Epithelial cell of proximal tubule (primary cell): Measurements from ENCODE around the gene HGS. TPM values are rescaled to one million over a fixed set of nuclear protein-coding genes. Genes with fewer than 3 reads are reported as not detected.

Experiments used
- DNase-seq: peaks from one replicate; pipeline ENCODE4 v3.0.0-alpha.2; 2011; ENCODE audit warnings: low read depth
- H3K4me3 ChIP-seq: 2 replicates; pipeline ENCODE4 v1.5.1; 2011; ENCODE audit warnings: low read depth, mild to moderate bottlenecking, low read length
- CTCF ChIP-seq: conservative IDR thresholded peaks from 2 replicates; pipeline ENCODE4 v1.5.1; 2012; ENCODE audit warnings: low read depth, mild to moderate bottlenecking, low read length
- total RNA-seq: library from RNA; depleted of rRNA; stranded (reverse); fragments of >200 nt; gene quantifications from 2 replicates; pipeline ENCODE4 v1.2.3, GENCODE V29; 2015

The HGS gene
- total RNA-seq, 1 donor from 2014 or later = 122 TPM

- no peak for TF ChIP-seq CTCF
- peak overlapping the region; percentile 96 for H3K4me3 ChIP-seq
- DNase-seq = no peak
Measured at GRCh38 chr17:81703747-81704654, 20.2 kb downstream of the HGS start.

- H3K4me3 ChIP-seq = no peak overlapping the region
- no peak for DNase-seq
- TF ChIP-seq CTCF = no peak
Measured at GRCh38 chr17:81705518-81706231, 21.9 kb downstream of the HGS start.

GRCh38 chr17:81706232-81706611, 22.4 kb downstream of the HGS start:
- H3K4me3 ChIP-seq = no peak overlapping the region
- no peak for TF ChIP-seq CTCF
- DNase-seq = no peak

- TF ChIP-seq CTCF = no peak
- no peak overlapping the region for H3K4me3 ChIP-seq
- DNase-seq = no peak
Measured at GRCh38 chr17:81706757-81707624, 23.2 kb downstream of the HGS start.

- no peak for DNase-seq
- TF ChIP-seq CTCF = no peak
- no peak overlapping the region for H3K4me3 ChIP-seq
Measured at GRCh38 chr17:81707725-81708646, 24.2 kb downstream of the HGS start.

GRCh38 chr17:81708739-81709185, 25.0 kb downstream of the HGS start:
- H3K4me3 ChIP-seq = no peak overlapping the region
- DNase-seq = no peak
- no peak for TF ChIP-seq CTCF
